GM19023 (cell line): ENCODE measurements around the gene AKT3.

ENCODE experiments used
- ATAC-seq: cut with Tn5 transposase; IDR thresholded peaks from one replicate; pipeline ENCODE4 v1.9.1; 2021; ENCODE audit warnings: mild to moderate bottlenecking, moderate library complexity; ENCODE audit not compliant: unreplicated experiment

AKT3 gene

GRCh38 chr1:243473227-243474135 lies 376.6 kb downstream of the AKT3 start:
- ATAC-seq, result no peak

- no peak for ATAC-seq
Measured at GRCh38 chr1:243471754-243472745, 378.0 kb downstream of the AKT3 start.

DNA sequence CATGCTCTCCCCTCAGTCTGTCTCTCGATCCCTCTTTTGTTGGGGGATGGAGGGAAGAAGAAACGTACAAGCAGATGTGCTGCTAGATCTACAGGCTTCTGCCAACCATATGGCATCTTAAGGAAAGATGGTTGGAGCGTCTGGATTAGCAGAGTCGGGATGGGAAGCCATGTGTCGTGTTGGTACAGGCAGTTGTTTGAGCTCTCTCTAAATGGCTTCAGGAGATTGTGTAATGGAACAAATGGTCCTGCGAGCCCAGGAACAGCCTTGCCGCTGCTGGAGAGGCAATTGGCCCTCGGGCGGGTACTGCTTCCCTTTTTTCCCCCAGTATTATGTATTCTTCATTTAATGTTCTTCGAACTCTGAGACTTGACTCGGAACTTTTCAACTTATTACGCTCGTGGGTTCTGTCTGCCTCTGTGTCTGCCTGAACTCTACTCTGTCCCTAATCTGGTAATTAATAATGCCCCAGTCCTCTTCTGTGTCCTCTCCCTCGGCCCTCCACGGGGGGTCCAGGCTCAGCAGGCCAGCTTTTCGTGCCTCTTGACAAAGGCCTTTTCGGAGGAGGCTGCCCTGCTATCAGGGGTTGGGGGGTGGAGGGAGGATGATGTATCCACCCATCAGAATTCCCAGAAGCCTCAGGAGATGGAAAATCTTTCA lies 378.9 kb downstream of the AKT3 start:
- no peak for ATAC-seq

GRCh38 chr1:243470502-243470901 lies 379.5 kb downstream of the AKT3 start:
- ATAC-seq, result no peak

- ATAC-seq, result no peak
Measured at GRCh38 chr1:243469497-243469896, 380.5 kb downstream of the AKT3 start.

GRCh38 chr1:243465738-243466137 lies 384.3 kb downstream of the AKT3 start:
- no peak for ATAC-seq

DNA sequence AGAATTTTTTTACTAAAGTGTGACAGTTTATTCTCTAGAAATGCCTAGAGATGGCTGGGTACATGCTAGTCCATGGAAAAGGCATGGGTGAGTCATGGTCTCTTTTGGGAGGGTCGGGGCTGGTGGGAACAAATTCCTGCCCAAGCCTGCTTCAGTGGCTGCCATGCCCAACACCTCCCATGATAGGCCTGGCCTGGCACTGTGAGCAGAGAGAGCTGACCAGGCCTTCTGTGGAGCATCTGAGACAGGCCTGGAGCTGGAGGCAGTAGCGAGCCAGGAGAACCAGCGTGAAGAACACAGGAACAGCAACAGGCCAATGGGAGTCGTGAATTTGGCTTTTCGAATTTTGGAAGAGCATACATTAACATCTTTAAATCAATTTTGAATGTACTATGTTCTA lies 385.0 kb downstream of the AKT3 start:
- ATAC-seq, result no peak

GRCh38 chr1:243462929-243463697 lies 386.9 kb downstream of the AKT3 start:
- no peak for ATAC-seq

DNA sequence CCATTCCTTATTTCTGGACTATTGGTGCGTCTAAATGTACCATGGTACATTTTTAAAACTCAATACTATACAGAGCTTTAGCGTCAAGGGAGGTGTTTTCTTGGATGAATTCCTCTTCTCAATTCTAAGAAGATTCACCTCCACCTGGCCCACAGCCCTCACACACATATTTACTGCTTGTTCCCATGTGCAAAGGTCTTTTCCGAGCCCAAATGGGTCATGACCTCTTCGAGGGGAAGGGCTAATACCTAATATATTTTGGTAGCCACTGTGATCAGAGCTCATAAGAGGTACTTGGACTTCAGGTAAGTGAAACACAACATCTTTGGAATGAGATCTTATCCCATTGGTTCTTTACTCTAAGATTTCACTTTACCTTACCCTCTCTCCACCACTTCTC lies 388.3 kb downstream of the AKT3 start:
- ATAC-seq, result no peak

DNA sequence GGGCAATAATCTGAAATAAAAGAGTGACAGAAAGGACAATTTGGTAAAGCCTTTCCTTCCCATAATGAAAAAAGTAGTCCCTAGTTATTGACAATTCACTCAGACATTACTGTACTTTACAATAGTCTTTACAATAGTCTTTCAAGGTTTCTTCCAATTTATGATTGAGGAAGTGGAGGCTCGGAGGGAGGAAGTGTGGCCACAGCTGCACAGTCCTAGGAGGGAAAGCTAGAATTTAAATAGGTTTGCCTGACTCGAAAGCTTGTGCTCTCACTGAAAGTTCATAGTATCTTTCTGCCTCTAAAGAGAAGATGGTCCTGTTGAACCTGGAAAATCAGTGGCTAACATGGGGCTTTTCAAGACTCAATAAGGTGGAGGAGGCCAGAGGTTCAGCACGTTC lies 391.0 kb downstream of the AKT3 start:
- ATAC-seq, result no peak

DNA sequence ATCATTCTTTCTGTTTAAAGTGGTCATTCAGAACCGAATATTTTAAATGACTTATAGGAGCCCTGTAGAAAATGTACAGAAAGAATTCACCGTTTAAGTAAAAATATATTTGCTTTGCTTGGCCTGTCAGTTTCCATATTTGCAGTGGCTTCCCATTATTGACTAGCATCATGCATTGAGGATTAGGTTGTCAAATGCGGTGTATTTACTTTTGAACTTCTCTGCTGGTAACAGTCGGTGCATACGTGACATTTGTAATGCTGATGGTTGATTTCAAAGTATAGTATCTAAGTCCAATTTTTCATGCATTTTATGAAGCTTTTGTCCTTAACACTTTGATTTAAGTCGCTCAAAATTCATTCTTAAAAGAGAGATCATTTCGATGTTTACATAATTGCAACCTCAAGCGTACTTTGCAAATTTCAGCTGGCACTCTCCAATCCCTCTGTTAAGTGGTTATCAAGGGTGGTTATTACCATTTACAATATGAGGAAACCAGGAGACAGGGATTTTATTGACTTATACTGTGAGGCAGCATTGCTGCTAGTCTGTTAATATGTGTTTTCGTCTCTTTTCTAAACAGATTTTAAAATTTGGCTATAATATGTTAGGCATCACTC lies 392.6 kb downstream of the AKT3 start:
- ATAC-seq, result no peak

GRCh38 chr1:243455760-243456651 lies 394.0 kb downstream of the AKT3 start:
- no peak for ATAC-seq

- no peak for ATAC-seq
Measured at GRCh38 chr1:243454328-243454997, 395.6 kb downstream of the AKT3 start.

DNA sequence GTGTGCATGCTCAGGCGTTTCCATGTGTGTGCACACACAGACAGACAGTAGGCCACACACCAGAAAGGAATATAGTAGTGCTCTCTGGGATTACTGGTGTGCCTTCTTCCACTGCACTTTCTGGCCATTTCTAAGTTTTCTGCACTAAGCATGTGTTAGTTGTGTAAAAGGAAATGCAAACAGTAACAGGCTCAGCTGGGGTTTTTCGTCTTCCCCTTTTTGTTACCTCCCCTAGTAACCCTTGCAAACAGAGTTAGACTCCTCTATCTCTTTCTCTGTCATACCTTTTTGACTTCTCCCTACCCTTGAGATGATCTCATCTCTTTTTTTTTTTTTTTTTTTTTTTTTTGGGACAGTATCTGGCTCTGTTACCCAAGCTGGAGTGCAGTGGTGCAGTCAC lies 398.0 kb downstream of the AKT3 start:
- no peak for ATAC-seq

DNA sequence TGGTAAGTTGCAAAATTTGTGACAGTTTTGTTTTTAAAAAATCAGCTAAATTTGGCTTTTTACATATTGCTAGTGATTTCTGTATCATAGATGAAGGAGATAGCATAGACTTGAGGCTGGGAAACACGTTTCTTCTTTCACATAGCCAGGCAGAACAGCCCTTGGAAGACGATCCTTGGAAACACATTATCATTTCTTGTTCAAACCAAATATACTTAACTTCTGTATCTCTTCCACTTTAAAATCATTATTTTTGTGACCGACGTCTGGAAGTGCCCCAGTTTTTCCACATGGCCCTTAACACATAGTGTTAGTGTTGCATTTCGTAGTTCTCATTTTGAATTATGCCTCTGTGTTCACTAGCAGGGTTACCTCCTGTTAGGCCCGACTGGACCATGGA lies 400.7 kb downstream of the AKT3 start:
- no peak for ATAC-seq

GRCh38 chr1:243447844-243448243 lies 402.2 kb downstream of the AKT3 start:
- ATAC-seq, result no peak

DNA sequence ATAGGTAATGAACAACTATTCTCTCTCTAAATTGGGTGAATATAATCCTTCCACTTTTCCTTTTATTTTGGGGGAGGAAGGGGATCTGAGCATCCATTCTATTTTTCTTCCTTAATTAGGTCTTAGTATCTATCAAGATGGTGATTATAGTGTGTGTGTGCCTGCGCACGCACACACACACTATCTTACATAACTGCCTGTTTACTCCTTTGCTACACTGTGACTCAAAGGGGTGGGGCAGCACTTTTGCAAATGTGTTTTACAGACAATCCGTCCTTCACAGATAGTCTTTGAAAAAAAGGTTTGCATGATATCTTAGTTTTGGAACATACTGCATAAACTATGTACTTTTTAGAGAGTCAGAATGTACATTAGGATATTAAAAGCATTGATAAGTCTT lies 402.7 kb downstream of the AKT3 start:
- no peak for ATAC-seq

GRCh38 chr1:243443557-243443956 lies 406.5 kb downstream of the AKT3 start:
- ATAC-seq, result no peak
